HTR-8/SVneo (cell line): ENCODE data around the gene IREB2.
"Not testable (repeated sequence)": the region's sequence is repeated elsewhere in the genome, so short reads cannot be mapped to it uniquely, and the experiment has no call there.

Experiments used
- DNase-seq: peaks from one replicate; pipeline ENCODE4 v3.0.0; 2011; ENCODE audit warnings: low spot score, mixed read lengths; ENCODE audit not compliant: insufficient read length
- FAIRE-seq: peaks from 2 replicates; lab custom pipeline; 2011; peaks lifted over from hg19 to GRCh38; lab: Jason Lieb, UNC

Gene IREB2

GRCh38 chr15:78404796-78405195, 33.2 kb upstream of the IREB2 start:
- not testable (repeated sequence) for DNase-seq, FAIRE-seq

GRCh38 chr15:78405336-78405924, 32.6 kb upstream of the IREB2 start:
- no peak for DNase-seq
- FAIRE-seq, result no peak

GRCh38 chr15:78406016-78406585, 31.9 kb upstream of the IREB2 start:
- FAIRE-seq (no peak), DNase-seq (no peak)

GRCh38 chr15:78407608-78408354, 30.2 kb upstream of the IREB2 start:
- FAIRE-seq (no peak), DNase-seq (no peak)

GRCh38 chr15:78408355-78408640, 29.7 kb upstream of the IREB2 start:
- DNase-seq (no peak), FAIRE-seq (no peak)

- FAIRE-seq (no peak), DNase-seq (no peak)
These were observed 29.1 kb upstream of the IREB2 start for GRCh38 chr15:78408961-78409360.

GRCh38 chr15:78411061-78411460, 27.0 kb upstream of the IREB2 start:
- DNase-seq, result no peak
- no peak for FAIRE-seq

- DNase-seq, result no peak
- no peak for FAIRE-seq
These were observed 23.3 kb upstream of the IREB2 start for GRCh38 chr15:78414621-78415250.

- FAIRE-seq (no peak), DNase-seq (peak; percentile 24)
These were observed 22.7 kb upstream of the IREB2 start for GRCh38 chr15:78415284-78415683.

- no peak for FAIRE-seq
These were observed 20.0 kb upstream of the IREB2 start for GRCh38 chr15:78417754-78418630.

GRCh38 chr15:78418686-78419085, 19.3 kb upstream of the IREB2 start:
- FAIRE-seq (no peak), DNase-seq (no peak)

More at GRCh38 chr15:78417754-78418630, 20.0 kb upstream of the IREB2 start:
- peak; percentile 30 for DNase-seq

- DNase-seq (no peak), FAIRE-seq (no peak)
These were observed 18.6 kb upstream of the IREB2 start for GRCh38 chr15:78419367-78419766.

GRCh38 chr15:78420220-78420619, 17.8 kb upstream of the IREB2 start:
- DNase-seq (no peak), FAIRE-seq (no peak)

- no peak for FAIRE-seq
These were observed 17.2 kb upstream of the IREB2 start for GRCh38 chr15:78420766-78421165.

GRCh38 chr15:78421238-78421965, 16.6 kb upstream of the IREB2 start:
- FAIRE-seq, result no peak
- DNase-seq, result no peak

More at GRCh38 chr15:78420766-78421165, 17.2 kb upstream of the IREB2 start:
- no peak for DNase-seq

- no peak for FAIRE-seq
- peak; percentile 55 for DNase-seq
These were observed 15.3 kb upstream of the IREB2 start for GRCh38 chr15:78422571-78423340.

- no peak for DNase-seq
- no peak for FAIRE-seq
These were observed 13.3 kb upstream of the IREB2 start for GRCh38 chr15:78424673-78425072.

GRCh38 chr15:78425643-78426042, 12.4 kb upstream of the IREB2 start:
- DNase-seq (no peak), FAIRE-seq (no peak)

- no peak for DNase-seq
- no peak for FAIRE-seq
These were observed 11.7 kb upstream of the IREB2 start for GRCh38 chr15:78426300-78426699.
